ENCODE measurements around the gene AR.
"Not testable (repeated sequence)": the region's sequence is repeated elsewhere in the genome, so short reads cannot be mapped to it uniquely, and the experiment has no call there.

Gene AR

DNA sequence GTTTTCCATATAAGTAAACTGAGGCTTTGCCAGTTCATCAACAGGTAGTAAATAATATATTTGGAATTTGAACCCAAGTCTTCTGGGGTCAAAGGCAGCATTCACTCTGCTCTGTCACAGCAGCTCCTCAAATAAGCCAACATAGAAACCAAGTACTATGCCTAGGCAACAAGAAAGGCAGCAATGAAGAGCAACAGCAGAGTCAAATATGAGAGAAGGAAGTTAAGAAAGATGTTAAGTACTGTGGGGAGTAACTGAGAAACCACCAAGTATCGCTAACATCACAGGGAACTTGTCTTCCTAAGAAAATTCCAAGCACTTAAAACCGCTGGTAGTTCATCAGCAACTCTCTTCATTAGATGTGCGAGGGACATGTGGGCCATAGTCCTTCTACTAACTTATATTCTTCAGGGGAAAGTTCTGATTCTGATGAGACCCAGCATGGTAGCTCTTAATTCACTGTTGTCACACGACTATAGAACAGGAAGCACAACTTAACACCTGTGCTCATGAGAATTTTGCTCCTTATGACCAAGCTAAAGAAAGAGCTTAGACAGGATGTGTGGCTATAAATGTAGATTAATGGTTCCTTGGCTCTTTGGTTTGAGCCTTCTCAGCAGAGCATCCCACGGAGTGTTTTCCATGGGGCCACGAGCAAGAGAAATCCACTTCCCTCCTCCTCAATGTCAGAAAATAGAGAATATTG is 107.8 kb downstream of the AR start:
- TF ChIP-seq, protein P1, sequence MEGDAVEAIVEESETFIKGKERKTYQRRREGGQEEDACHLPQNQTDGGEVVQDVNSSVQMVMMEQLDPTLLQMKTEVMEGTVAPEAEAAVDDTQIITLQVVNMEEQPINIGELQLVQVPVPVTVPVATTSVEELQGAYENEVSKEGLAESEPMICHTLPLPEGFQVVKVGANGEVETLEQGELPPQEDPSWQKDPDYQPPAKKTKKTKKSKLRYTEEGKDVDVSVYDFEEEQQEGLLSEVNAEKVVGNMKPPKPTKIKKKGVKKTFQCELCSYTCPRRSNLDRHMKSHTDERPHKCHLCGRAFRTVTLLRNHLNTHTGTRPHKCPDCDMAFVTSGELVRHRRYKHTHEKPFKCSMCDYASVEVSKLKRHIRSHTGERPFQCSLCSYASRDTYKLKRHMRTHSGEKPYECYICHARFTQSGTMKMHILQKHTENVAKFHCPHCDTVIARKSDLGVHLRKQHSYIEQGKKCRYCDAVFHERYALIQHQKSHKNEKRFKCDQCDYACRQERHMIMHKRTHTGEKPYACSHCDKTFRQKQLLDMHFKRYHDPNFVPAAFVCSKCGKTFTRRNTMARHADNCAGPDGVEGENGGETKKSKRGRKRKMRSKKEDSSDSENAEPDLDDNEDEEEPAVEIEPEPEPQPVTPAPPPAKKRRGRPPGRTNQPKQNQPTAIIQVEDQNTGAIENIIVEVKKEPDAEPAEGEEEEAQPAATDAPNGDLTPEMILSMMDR (IDR thresholded peaks at IDR 0.05), result no peak
- peaks cover 18% of the 10 kb centered on the region for H3K9me3 Mint-ChIP-seq
- H3K27ac Mint-ChIP-seq, result no peak overlapping the region
- no peaks in the 10 kb centered on the region for H3K36me3 Mint-ChIP-seq (ENCODE audit: low read depth)
- no peak overlapping the region for H3K4me3 Mint-ChIP-seq
- H3K4me1 Mint-ChIP-seq, result no peaks in the 10 kb centered on the region
- no peak for DNase-seq
- H3K27me3 Mint-ChIP-seq (ENCODE audit: low read depth, poor library complexity), result no peaks in the 10 kb centered on the region

DNA sequence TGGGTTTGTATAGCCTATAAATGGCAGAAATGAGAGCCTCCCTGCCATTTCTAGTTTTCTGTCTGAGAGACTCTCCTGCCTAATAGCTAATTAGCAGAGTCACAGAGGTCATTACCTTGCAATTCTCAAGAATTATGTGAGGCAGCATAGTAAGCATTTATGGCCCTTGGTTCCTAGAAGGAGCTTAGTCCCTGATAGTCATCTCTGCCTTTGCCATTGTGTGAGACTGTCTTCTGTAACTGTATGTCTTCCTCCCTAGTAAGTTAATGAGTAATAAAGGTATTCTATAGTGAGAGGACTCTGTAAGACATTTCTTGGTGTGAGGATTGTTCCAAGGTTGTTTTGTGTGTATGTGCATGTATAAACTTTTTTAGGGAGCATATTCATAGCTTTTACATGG is 108.7 kb downstream of the AR start:
- no peak for DNase-seq
- Mint-ChIP-seq H3K27me3 (ENCODE audit: low read depth, poor library complexity) (no peaks in the 10 kb centered on the region), H3K36me3 (ENCODE audit: low read depth) (no peaks in the 10 kb centered on the region), H3K27ac (no peak overlapping the region), H3K4me1 (no peaks in the 10 kb centered on the region), H3K4me3 (no peak overlapping the region), H3K9me3 (peaks cover 21% of the 10 kb centered on the region)
- TF ChIP-seq, protein P1 (IDR thresholded peaks at IDR 0.05), result no peak

DNA sequence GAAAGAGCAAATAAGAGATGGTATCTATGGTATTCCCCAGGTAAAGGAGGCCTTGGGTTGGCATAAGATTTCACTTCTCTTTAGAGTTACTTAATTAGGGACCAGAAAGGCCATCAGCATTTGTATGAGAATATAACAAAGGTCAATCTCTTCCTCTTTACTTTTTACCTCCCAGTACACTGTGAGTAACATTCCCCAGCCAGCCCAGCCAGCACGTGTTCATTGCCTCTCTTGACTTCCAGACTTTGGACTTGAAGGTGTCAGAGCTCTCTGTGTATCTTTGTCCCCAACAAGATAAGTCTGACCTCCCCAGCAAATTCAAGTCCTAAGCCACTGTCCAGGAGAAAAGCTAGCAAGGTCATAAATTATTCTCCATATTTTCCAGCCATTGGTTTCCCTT is 110.5 kb downstream of the AR start:
- no peak for DNase-seq
- Mint-ChIP-seq H3K4me3 (no peak overlapping the region), H3K36me3 (ENCODE audit: low read depth) (no peaks in the 10 kb centered on the region), H3K27me3 (ENCODE audit: low read depth, poor library complexity) (no peaks in the 10 kb centered on the region), H3K4me1 (no peaks in the 10 kb centered on the region), H3K9me3 (peaks cover 25% of the 10 kb centered on the region), H3K27ac (no peak overlapping the region)
- TF ChIP-seq, protein P1 (IDR thresholded peaks at IDR 0.05), result no peak

DNA sequence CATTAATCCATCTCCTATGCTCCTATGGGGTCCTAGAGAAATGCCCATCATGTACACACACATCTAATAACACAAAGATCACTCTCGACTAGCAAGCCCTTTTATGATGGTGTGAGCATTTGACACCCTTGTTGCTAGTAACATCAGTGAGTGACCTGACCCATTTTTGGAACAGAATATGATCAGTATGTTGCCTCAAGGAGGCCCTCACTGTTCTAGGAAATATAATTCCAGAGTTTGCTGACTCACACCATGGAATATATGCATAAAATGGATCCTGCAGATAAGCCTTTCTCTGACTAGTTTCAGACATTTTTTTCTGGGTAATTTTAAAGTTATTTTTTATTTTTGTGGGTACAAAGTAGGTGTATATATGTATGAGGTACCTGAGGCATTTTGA is 121.8 kb downstream of the AR start:
- Mint-ChIP-seq H3K27me3 (ENCODE audit: low read depth, poor library complexity) (no peaks in the 10 kb centered on the region), H3K9me3 (peaks cover 80% of the 10 kb centered on the region), H3K4me1 (no peaks in the 10 kb centered on the region), H3K4me3 (no peak overlapping the region), H3K36me3 (ENCODE audit: low read depth) (peaks cover 14% of the 10 kb centered on the region), H3K27ac (no peak overlapping the region)
- DNase-seq, result no peak
- TF ChIP-seq, protein P1 (IDR thresholded peaks at IDR 0.05), result no peak

DNA sequence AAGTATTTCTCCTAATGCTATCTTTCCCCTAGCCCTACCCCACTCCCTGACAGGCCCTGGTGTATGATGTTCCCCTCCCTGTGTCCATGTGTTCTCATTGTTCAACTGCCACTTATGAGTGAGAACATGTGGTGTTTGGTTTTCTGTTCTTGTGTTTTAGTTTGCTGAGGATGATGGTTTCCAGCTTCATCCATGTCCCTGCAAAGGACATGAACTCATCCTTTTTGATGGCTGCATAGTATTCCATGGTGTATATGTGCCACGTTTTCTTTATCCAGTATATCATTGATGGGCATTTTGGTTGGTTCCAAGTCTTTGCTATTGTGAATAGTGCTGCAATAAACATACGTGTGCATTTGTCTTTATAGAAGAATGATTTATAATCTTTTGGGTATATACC is 126.9 kb downstream of the AR start:
- H3K4me3 Mint-ChIP-seq; H3K27ac Mint-ChIP-seq; H3K27me3 Mint-ChIP-seq (ENCODE audit: low read depth, poor library complexity); H3K36me3 Mint-ChIP-seq (ENCODE audit: low read depth); DNase-seq; H3K4me1 Mint-ChIP-seq: not testable (repeated sequence)
- peaks cover 69% of the 10 kb centered on the region for H3K9me3 Mint-ChIP-seq

DNA sequence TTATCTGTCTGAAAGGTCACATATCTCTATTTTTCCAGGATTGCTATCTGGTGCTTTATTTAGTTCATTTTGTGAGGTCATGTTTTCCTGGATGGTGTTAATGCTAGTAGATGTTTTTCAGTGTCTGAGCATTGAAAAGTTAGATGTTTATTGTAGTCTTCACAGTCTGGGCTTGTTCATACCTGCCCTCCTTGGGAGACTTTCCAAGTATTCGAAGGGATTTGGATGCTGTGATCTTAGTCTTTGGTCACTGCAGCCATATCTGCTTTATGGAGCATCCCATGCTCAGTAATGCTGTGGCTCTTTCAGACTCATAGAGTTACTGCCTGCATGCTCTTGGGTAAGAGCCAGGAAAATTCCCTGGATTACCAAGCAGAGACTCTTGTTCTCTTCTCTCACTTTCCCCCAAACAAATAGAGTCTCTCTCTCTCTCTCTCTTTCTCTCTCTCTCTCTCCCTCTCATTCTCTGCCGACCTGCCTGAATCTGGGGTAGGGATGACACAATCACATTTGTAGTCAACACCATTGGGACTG is 130.0 kb downstream of the AR start:
- Mint-ChIP-seq H3K27ac (no peak overlapping the region), H3K27me3 (ENCODE audit: low read depth, poor library complexity) (peaks cover 2% of the 10 kb centered on the region), H3K36me3 (ENCODE audit: low read depth) (no peaks in the 10 kb centered on the region)

More for the DNA sequence above, 130.0 kb downstream of the AR start:
- TF ChIP-seq, protein P1 (IDR thresholded peaks at IDR 0.05), result no peak
- Mint-ChIP-seq H3K4me3 (no peak overlapping the region), H3K4me1 (no peaks in the 10 kb centered on the region), H3K9me3 (peaks cover 55% of the 10 kb centered on the region)
- no peak for DNase-seq

Measured in nephron progenitor cell (in vitro differentiated cells).